Measurements from ENCODE around the gene SLC6A12. TPM values are rescaled to one million over a fixed set of nuclear protein-coding genes. Genes with fewer than 3 reads are reported as not detected.

SLC6A12 gene
- polyA plus RNA-seq, 1 of the 3 experiments (the other 2 are of a cell fraction) = 0.02 TPM

- no peaks in the 10 kb centered on the region for H3K9me2 ChIP-seq
- no peaks in the 10 kb centered on the region for H3F3A ChIP-seq (replicated peaks; ENCODE audit: insufficient read depth)
- H3K4me3 ChIP-seq (ENCODE audit: low read depth in 2 of 2, low read length in 1 of 2) = no peak overlapping the region
- no peak for DNase-seq
- H3K4me2 ChIP-seq = no peak overlapping the region
- no peaks in the 10 kb centered on the region for H3K79me2 ChIP-seq (ENCODE audit: insufficient read depth)
- no peaks in the 10 kb centered on the region for H4K20me1 ChIP-seq (ENCODE audit: insufficient read depth)
- no peaks in the 10 kb centered on the region for H3K27me3 ChIP-seq (ENCODE audit: insufficient read depth)
- H3K4me1 ChIP-seq (ENCODE audit: control insufficient read depth in 1 of 2, insufficient read depth in 2 of 2, low read depth in 1 of 2, low read length in 1 of 2) = peaks cover 0 to 2% of the 10 kb centered on the region in 2 experiments; a peak in 1 of 4 replicates
- no peaks in the 10 kb centered on the region for H3K9me3 ChIP-seq
- ChIA-PET CTCF (interaction anchor here (0.8 to 2.9 kb wide), 13 partner anchors 7 to 112 kb away, joined by 3 to 13 read pairs (median 5); no protein-coding TSS in a partner anchor), POLR2A (no interaction called here)
- H3K27ac ChIP-seq (ENCODE audit: low read depth in 2 of 2, low read length in 1 of 2) = no peak overlapping the region
- no peak for TF ChIP-seq YY1 (IDR thresholded peaks at IDR 0.05; ENCODE audit: low read depth)
- TF ChIP-seq RAD21 (IDR thresholded peaks at IDR 0.05; ENCODE audit: low read length) = no peak
- no peak for TF ChIP-seq MEF2A (IDR thresholded peaks at IDR 0.05; ENCODE audit: borderline replicate concordance, low read depth)
- TF ChIP-seq TAF1 (IDR thresholded peaks at IDR 0.05; ENCODE audit: borderline replicate concordance, low read depth, low read length) = no peak
- TF ChIP-seq PBX3 (IDR thresholded peaks at IDR 0.05) = no peak
- TF ChIP-seq TEAD4 (IDR thresholded peaks at IDR 0.05; ENCODE audit: borderline replicate concordance, insufficient read depth) = no peak
- no peak for TF ChIP-seq SMC3 (IDR thresholded peaks at IDR 0.05; ENCODE audit: low read depth, low read length)
- TF ChIP-seq, protein P1, sequence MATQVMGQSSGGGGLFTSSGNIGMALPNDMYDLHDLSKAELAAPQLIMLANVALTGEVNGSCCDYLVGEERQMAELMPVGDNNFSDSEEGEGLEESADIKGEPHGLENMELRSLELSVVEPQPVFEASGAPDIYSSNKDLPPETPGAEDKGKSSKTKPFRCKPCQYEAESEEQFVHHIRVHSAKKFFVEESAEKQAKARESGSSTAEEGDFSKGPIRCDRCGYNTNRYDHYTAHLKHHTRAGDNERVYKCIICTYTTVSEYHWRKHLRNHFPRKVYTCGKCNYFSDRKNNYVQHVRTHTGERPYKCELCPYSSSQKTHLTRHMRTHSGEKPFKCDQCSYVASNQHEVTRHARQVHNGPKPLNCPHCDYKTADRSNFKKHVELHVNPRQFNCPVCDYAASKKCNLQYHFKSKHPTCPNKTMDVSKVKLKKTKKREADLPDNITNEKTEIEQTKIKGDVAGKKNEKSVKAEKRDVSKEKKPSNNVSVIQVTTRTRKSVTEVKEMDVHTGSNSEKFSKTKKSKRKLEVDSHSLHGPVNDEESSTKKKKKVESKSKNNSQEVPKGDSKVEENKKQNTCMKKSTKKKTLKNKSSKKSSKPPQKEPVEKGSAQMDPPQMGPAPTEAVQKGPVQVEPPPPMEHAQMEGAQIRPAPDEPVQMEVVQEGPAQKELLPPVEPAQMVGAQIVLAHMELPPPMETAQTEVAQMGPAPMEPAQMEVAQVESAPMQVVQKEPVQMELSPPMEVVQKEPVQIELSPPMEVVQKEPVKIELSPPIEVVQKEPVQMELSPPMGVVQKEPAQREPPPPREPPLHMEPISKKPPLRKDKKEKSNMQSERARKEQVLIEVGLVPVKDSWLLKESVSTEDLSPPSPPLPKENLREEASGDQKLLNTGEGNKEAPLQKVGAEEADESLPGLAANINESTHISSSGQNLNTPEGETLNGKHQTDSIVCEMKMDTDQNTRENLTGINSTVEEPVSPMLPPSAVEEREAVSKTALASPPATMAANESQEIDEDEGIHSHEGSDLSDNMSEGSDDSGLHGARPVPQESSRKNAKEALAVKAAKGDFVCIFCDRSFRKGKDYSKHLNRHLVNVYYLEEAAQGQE (IDR thresholded peaks at IDR 0.05; ENCODE audit: low read depth, low read length) = no peak
- TF ChIP-seq USF1 (IDR thresholded peaks at IDR 0.05; ENCODE audit: borderline replicate concordance, low read depth) = no peak
- TF ChIP-seq CTCF (IDR thresholded peaks at IDR 0.05) = no peak
- TF ChIP-seq FOXJ3 (CRISPR knock-in tag; IDR thresholded peaks at IDR 0.05) = no peak
- no peak for TF ChIP-seq RXRA (IDR thresholded peaks at IDR 0.05; ENCODE audit: borderline replicate concordance, low read depth)
- TF ChIP-seq CHD2 (IDR thresholded peaks at IDR 0.05; ENCODE audit: low read length, partially characterized antibody) = no peak
- TF ChIP-seq FOSL2 (IDR thresholded peaks at IDR 0.05; ENCODE audit: borderline replicate concordance, low read depth) = no peak
- TF ChIP-seq, protein P2, sequence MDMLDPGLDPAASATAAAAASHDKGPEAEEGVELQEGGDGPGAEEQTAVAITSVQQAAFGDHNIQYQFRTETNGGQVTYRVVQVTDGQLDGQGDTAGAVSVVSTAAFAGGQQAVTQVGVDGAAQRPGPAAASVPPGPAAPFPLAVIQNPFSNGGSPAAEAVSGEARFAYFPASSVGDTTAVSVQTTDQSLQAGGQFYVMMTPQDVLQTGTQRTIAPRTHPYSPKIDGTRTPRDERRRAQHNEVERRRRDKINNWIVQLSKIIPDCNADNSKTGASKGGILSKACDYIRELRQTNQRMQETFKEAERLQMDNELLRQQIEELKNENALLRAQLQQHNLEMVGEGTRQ (IDR thresholded peaks at IDR 0.05; ENCODE audit: borderline replicate concordance, low read depth, low read length) = no peak
- H2AFZ ChIP-seq (ENCODE audit: low read depth) = no peak overlapping the region
- no peak overlapping the region for H3K9ac ChIP-seq
- 64% methylated on average over 7 of the region's 19 CpGs for WGBS (ENCODE audit: low lambda C conversion rate)
- H3K36me3 ChIP-seq (replicated peaks in 1 of 2; ENCODE audit: control insufficient read depth in 1 of 2, insufficient read depth in 2 of 2, low read length in 1 of 2) = no peaks in the 10 kb centered on the region
Measured at GRCh38 chr12:220946-221550, 7.1 kb upstream of the SLC6A12 start.
